Vagina (tissue), 2 donors: ENCODE results near the gene GSG1.

Experiments used
- CTCF ChIP-seq, 3 experiments: fragments of 450-650 bp in 2 of 3; fragments of 200-600 bp in 1 of 3; sonication (generic) in 1 of 3; IDR thresholded peaks; one replicate each; pipeline ENCODE4 v1.5.1; 2017 to 2019; ENCODE audit warnings: antibody characterized with exemption in 3 of 3, mild to moderate bottlenecking in 2 of 3, moderate library complexity in 2 of 3
- POLR2AphosphoS5 ChIP-seq, 2 donors: sonication (generic); formaldehyde crosslinking; IDR thresholded peaks; one replicate each; pipeline ENCODE4 v1.9.0; 2017; ENCODE audit warnings: antibody characterized with exemption in 2 of 2, mild to moderate bottlenecking in 2 of 2, low read depth in 1 of 2; ENCODE audit not compliant: insufficient read depth in 1 of 2

- TF ChIP-seq CTCF (IDR thresholded peaks at IDR 0.05) (no peak), POLR2AphosphoS5 (IDR thresholded peaks at IDR 0.05; ENCODE audit: insufficient read depth in 1 of 2, low read depth in 1 of 2) (no peak)
Measured at GRCh38 chr12:13112968-13113367, 9.5 kb upstream of the GSG1 start.
